Natural killer cell (primary cell): ENCODE data around the gene FGFR2. TPM values are rescaled to one million over a fixed set of nuclear protein-coding genes. Genes with fewer than 3 reads are reported as not detected.

Experiments
- ATAC-seq, 3 donors: fragments of 150-1000 bp in 2 of 3; fragments of 200-7000 bp in 1 of 3; cut with Tn5 transposase; 1 replicate in 1 of 3; 2 replicates in 2 of 3; pipeline ENCODE4 v1.10.0; 2021; ENCODE audit warnings: mild to moderate bottlenecking in 2 of 3, moderate library complexity in 2 of 3
- DNase-seq, 2 donors: peaks; one replicate each; pipeline versions ENCODE4 v3.0.0 to v3.0.0-alpha.2; 2013 to 2021; ENCODE audit warnings: mixed read lengths in 1 of 2
- H3K27ac ChIP-seq: one replicate; pipeline ENCODE4 v1.5.1; 2013; ENCODE audit warnings: mild to moderate bottlenecking, low read length
- H3K27me3 ChIP-seq: one replicate; pipeline ENCODE4 v1.6.1; 2013; ENCODE audit warnings: low read length; ENCODE audit not compliant: control insufficient read depth, insufficient read depth
- H3K36me3 ChIP-seq: one replicate; pipeline ENCODE4 v1.6.1; 2013; ENCODE audit warnings: low read length; ENCODE audit not compliant: control insufficient read depth, insufficient read depth
- H3K4me1 ChIP-seq: one replicate; pipeline ENCODE4 v1.6.1; 2013; ENCODE audit warnings: low read length; ENCODE audit not compliant: control insufficient read depth, insufficient read depth
- H3K4me3 ChIP-seq: one replicate; pipeline ENCODE4 v1.5.1; 2013; ENCODE audit warnings: low read length
- H3K9me3 ChIP-seq: one replicate; pipeline ENCODE4 v1.6.1; 2013; ENCODE audit warnings: low read length; ENCODE audit not compliant: control insufficient read depth, insufficient read depth
- H3K27ac Mint-ChIP-seq, 2 donors: one replicate each; pipeline ENCODE4 v1.8.0; 2022; ENCODE audit warnings: mild to moderate bottlenecking in 2 of 2, mixed read lengths in 2 of 2, moderate library complexity in 1 of 2
- H3K27me3 Mint-ChIP-seq, 2 donors: one replicate each; pipeline ENCODE4 v1.8.0; 2022; ENCODE audit warnings: low read depth in 2 of 2, mixed read lengths in 2 of 2
- H3K36me3 Mint-ChIP-seq: one replicate; pipeline ENCODE4 v1.8.0; 2022; ENCODE audit warnings: mixed read lengths
- H3K4me1 Mint-ChIP-seq, 2 donors: one replicate each; pipeline ENCODE4 v1.8.0; 2022; ENCODE audit warnings: mixed read lengths in 2 of 2
- H3K4me3 Mint-ChIP-seq: one replicate; pipeline ENCODE4 v1.8.0; 2022; ENCODE audit warnings: mild to moderate bottlenecking, moderate library complexity, mixed read lengths
- H3K9me3 Mint-ChIP-seq, 2 donors: one replicate each; pipeline ENCODE4 v1.8.0; 2022; ENCODE audit warnings: mixed read lengths in 2 of 2
- WGBS: methylation state at CpG from one replicate; pipeline ENCODE4 v1.1.7; 2013; ENCODE audit warnings: missing lambda C conversion rate; ENCODE audit not compliant: insufficient coverage; 5-methylcytosine and 5-hydroxymethylcytosine counted together
- intact Hi-C: fragments of 100-400 bp; cut with micrococcal nuclease; formaldehyde crosslinking; loops from one replicate; pipeline ENCODE4 v1.14.2; 2022
- total RNA-seq, 4 donors: library from RNA; stranded (reverse); fragments of 120-200 nt in 1 of 4; gene quantifications; one replicate each; pipeline versions ENCODE4 v1.2.3 to v1.2.4, GENCODE V29; 2013 to 2022
- TF ChIP-seq, protein P1 (sequence below): fragments of 200-600 bp; IDR thresholded peaks from one replicate; pipeline ENCODE4 v1.8.0; 2022; ENCODE audit warnings: antibody characterized with exemption

FGFR2 gene
- total RNA-seq, 3 donors from 2014 or later (not counting 1 experiment from before 2014, with no cell fraction given): 0.72 to 5.6 TPM; not detected in 1

DNA sequence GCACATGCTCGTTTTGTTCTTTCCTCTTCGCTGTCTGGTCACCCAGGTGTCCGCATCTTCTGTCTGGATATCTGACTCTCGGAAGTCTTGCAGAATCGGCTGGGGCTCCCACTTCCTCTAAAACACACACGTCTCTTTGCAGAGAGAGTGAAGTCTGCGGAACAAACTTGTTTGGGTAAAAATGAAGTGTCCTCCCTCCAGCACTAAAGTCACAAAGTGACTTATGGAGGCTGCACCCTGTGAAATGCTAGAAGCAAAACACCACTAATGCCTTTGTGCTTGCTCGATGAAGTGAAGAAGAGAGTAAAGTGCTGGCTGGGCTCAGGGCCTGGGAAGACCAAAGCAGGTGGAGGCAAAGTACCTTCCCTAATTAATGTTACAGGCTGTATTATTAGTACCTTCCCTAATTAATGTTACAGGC, 71.4 kb downstream of the FGFR2 start:
- no peak for ATAC-seq
- WGBS: 10% methylated on average over 8 of the region's 8 CpGs
- H3K4me1 Mint-ChIP-seq: no peaks in the 10 kb centered on the region
- H3K27me3 Mint-ChIP-seq: no peaks in the 10 kb centered on the region
- no peak overlapping the region for H3K27ac Mint-ChIP-seq
- Histone ChIP-seq H3K27ac (no peak overlapping the region), H3K4me1 (no peaks in the 10 kb centered on the region), H3K27me3 (no peaks in the 10 kb centered on the region), H3K9me3 (no peaks in the 10 kb centered on the region), H3K36me3 (no peaks in the 10 kb centered on the region), H3K4me3 (no peak overlapping the region)
- TF ChIP-seq, protein P1, sequence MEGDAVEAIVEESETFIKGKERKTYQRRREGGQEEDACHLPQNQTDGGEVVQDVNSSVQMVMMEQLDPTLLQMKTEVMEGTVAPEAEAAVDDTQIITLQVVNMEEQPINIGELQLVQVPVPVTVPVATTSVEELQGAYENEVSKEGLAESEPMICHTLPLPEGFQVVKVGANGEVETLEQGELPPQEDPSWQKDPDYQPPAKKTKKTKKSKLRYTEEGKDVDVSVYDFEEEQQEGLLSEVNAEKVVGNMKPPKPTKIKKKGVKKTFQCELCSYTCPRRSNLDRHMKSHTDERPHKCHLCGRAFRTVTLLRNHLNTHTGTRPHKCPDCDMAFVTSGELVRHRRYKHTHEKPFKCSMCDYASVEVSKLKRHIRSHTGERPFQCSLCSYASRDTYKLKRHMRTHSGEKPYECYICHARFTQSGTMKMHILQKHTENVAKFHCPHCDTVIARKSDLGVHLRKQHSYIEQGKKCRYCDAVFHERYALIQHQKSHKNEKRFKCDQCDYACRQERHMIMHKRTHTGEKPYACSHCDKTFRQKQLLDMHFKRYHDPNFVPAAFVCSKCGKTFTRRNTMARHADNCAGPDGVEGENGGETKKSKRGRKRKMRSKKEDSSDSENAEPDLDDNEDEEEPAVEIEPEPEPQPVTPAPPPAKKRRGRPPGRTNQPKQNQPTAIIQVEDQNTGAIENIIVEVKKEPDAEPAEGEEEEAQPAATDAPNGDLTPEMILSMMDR: no peak
- H3K9me3 Mint-ChIP-seq: no peaks in the 10 kb centered on the region
- no peak for DNase-seq
- intact Hi-C loops: no loop called here
- H3K4me3 Mint-ChIP-seq: no peak overlapping the region
- no peaks in the 10 kb centered on the region for H3K36me3 Mint-ChIP-seq

DNA sequence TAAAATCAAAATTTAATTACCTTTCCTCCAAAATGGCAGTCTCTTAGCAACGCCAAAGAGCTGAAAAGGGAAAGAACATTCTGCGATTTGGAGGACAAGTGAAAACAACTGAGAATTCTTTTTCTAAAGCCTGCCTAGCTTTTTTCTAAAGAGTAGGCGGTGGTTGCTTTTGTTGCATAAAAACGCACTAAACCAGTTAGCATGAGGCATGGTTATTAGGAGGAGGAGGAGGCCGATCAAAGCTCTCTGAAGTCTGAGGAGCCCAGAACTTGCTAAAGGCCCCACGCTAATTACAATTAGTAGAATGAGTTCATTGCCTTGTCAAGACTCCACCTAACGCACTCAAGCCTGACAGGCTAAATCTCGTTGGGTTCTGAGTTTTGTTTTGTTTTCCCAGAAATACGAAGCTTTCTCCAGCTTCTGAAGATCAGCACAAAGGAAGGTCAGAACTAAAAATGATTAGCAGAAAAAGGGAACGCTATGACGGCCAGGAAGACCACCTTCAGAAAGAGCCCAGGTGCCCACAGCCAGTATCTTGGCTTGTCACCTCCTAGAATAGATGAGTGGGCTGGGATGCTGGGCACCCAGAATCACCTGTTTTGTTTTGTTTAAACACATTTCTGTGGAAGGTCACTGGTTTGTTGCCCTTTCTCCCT, 72.0 kb downstream of the FGFR2 start:
- TF ChIP-seq, protein P1: no peak
- no peaks in the 10 kb centered on the region for H3K36me3 ChIP-seq
- Mint-ChIP-seq H3K4me1 (no peaks in the 10 kb centered on the region), H3K36me3 (no peaks in the 10 kb centered on the region), H3K9me3 (no peaks in the 10 kb centered on the region), H3K4me3 (no peak overlapping the region), H3K27me3 (no peaks in the 10 kb centered on the region), H3K27ac (no peak overlapping the region)
- H3K4me3 ChIP-seq: no peak overlapping the region
- 80% methylated on average over 11 of the region's 11 CpGs for WGBS
- DNase-seq (no peak), ATAC-seq (no peak)
- H3K27ac ChIP-seq: no peak overlapping the region
- no peaks in the 10 kb centered on the region for H3K4me1 ChIP-seq
- no peaks in the 10 kb centered on the region for H3K9me3 ChIP-seq
- H3K27me3 ChIP-seq: no peaks in the 10 kb centered on the region
- intact Hi-C loops: no loop called here

DNA sequence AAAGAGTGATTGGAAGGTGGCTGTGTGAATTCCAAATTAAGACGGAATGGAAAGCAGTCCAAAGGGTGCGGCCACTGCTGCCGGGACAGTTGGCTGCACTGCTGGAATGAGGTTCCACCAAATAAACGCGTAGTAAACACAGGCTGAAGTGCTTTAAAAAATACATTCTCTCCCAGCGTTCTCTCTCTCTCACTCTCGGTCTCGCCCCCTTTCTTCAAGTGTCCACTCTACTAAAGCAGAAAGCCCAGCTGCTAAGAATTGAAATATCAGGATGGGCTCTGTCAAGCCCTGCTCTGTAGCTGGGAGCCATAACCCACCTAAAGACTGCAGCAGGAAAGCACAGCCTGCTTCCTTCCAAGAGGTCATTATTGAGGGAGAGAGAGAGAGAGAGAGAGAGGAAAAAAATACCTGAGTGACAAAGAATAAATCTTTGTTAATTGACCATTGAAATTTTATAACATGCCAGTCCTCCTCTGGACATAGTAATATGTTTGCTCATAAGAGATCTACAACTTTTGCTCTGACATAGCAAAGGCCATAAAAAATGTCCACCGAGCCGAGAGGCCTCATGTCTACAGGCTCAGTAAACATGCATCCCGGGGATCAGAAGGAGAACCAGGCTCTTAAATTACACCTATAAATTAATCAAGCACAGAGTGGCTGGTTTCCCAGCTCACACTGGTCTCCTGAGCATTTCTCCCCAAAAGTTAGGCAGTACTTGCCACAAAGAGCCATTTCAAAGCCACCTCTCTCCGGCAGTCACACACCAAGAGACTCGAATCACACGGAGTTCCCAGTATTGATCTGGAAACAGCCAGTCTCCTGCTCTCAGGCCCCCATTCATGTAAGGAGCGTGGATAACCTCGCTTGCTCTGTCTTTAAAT, 72.8 kb downstream of the FGFR2 start:
- Histone ChIP-seq H3K27ac (no peak overlapping the region), H3K4me3 (no peak overlapping the region), H3K27me3 (no peaks in the 10 kb centered on the region), H3K36me3 (no peaks in the 10 kb centered on the region), H3K9me3 (no peaks in the 10 kb centered on the region), H3K4me1 (no peaks in the 10 kb centered on the region)
- Mint-ChIP-seq H3K4me1 (no peaks in the 10 kb centered on the region), H3K9me3 (no peaks in the 10 kb centered on the region), H3K36me3 (no peaks in the 10 kb centered on the region), H3K27me3 (no peaks in the 10 kb centered on the region), H3K27ac (no peak overlapping the region), H3K4me3 (no peak overlapping the region)
- intact Hi-C loops: no loop called here
- TF ChIP-seq, protein P1: no peak
- WGBS: 89% methylated on average over 16 of the region's 16 CpGs
- ATAC-seq: no peak
- DNase-seq: no peak
